GM23338 (cell line): Measurements from ENCODE around the gene OSBPL3. TPM values are rescaled to one million over a fixed set of nuclear protein-coding genes. Genes with fewer than 3 reads are reported as not detected.

Experiments
- ATAC-seq: fragments of 200-7000 bp; cut with Tn5 transposase; 3 replicates; pipeline ENCODE4 v1.9.1; 2020
- DNase-seq: peaks from one replicate; pipeline ENCODE4 v3.0.0-alpha.2; 2015; ENCODE audit warnings: low spot score
- H2AFZ ChIP-seq: fragments of 200-600 bp; sonication (generic); 2 replicates; pipeline ENCODE4 v1.8.0; 2016; ENCODE audit warnings: antibody characterized with exemption, mild to moderate bottlenecking, moderate library complexity
- H3F3A ChIP-seq: fragments of 200-600 bp; sonication (generic); replicated peaks from 2 replicates; pipeline ENCODE4 v1.8.0; 2017; ENCODE audit warnings: antibody characterized with exemption, mixed run types, low read depth
- H3K27ac ChIP-seq: fragments of 200-600 bp; sonication (generic); 2 replicates; pipeline ENCODE4 v1.6.1; 2016; ENCODE audit warnings: low read depth
- H3K27me3 ChIP-seq: fragments of 200-600 bp; sonication (generic); 2 replicates; pipeline ENCODE4 v1.8.0; 2016; ENCODE audit warnings: mild to moderate bottlenecking, mixed run types, moderate library complexity; ENCODE audit not compliant: insufficient read depth
- H3K36me3 ChIP-seq: fragments of 200-600 bp; sonication (generic); 2 replicates; pipeline ENCODE4 v1.8.0; 2016; ENCODE audit warnings: mild to moderate bottlenecking; ENCODE audit not compliant: insufficient read depth
- H3K4me1 ChIP-seq: fragments of 200-600 bp; sonication (generic); 2 replicates; pipeline ENCODE4 v1.8.0; 2016; ENCODE audit warnings: mild to moderate bottlenecking, moderate library complexity; ENCODE audit not compliant: insufficient read depth
- H3K4me2 ChIP-seq: fragments of 200-600 bp; sonication (generic); 2 replicates; pipeline ENCODE4 v1.7.1; 2017; ENCODE audit warnings: mixed run types
- H3K4me3 ChIP-seq: fragments of 200-600 bp; sonication (generic); 2 replicates; pipeline ENCODE4 v1.6.1; 2016; ENCODE audit warnings: mixed run types
- H3K79me2 ChIP-seq: fragments of 200-600 bp; sonication (generic); replicated peaks from 2 replicates; pipeline ENCODE4 v1.8.0; 2017; ENCODE audit warnings: mild to moderate bottlenecking; ENCODE audit not compliant: insufficient read depth
- H3K9me2 ChIP-seq: fragments of 200-600 bp; sonication (generic); 2 replicates; pipeline ENCODE4 v1.8.0; 2017; ENCODE audit not compliant: insufficient read depth
- H4K20me1 ChIP-seq: fragments of 200-600 bp; sonication (generic); replicated peaks from 2 replicates; pipeline ENCODE4 v1.8.0; 2017; ENCODE audit warnings: mild to moderate bottlenecking; ENCODE audit not compliant: insufficient read depth
- H3K27ac Mint-ChIP-seq: 2 replicates; pipeline ENCODE4 v1.8.0; 2020; ENCODE audit warnings: inconsistent platforms, mild to moderate bottlenecking, moderate library complexity, mixed read lengths
- H3K27me3 Mint-ChIP-seq: 3 replicates; pipeline ENCODE4 v1.8.0; 2022; ENCODE audit warnings: low read depth, mild to moderate bottlenecking, moderate library complexity, mixed read lengths, inconsistent platforms; ENCODE audit not compliant: insufficient read depth, poor library complexity
- H3K36me3 Mint-ChIP-seq: 3 replicates; pipeline ENCODE4 v1.8.0; 2021; ENCODE audit warnings: low read depth, mild to moderate bottlenecking, inconsistent platforms, moderate library complexity, mixed read lengths
- H3K4me1 Mint-ChIP-seq: 3 replicates; pipeline ENCODE4 v1.8.0; 2020; ENCODE audit warnings: mild to moderate bottlenecking, inconsistent platforms, mixed read lengths
- H3K4me3 Mint-ChIP-seq: 3 replicates; pipeline ENCODE4 v1.8.0; 2021; ENCODE audit warnings: moderate library complexity, mild to moderate bottlenecking, inconsistent platforms, mixed read lengths
- H3K9me3 Mint-ChIP-seq: 3 replicates; pipeline ENCODE4 v1.8.0; 2020; ENCODE audit warnings: moderate library complexity, mild to moderate bottlenecking, inconsistent platforms, mixed read lengths
- EZH2phosphoT487 ChIP-seq: fragments of 200-600 bp; sonication (generic); IDR thresholded peaks from one replicate; pipeline ENCODE4 v1.8.1; 2018; ENCODE audit warnings: antibody characterized with exemption; ENCODE audit not compliant: unreplicated experiment
- POLR2AphosphoS5 ChIP-seq: IDR thresholded peaks from 2 replicates; pipeline ENCODE4 v1.6.1; 2016; ENCODE audit warnings: antibody characterized with exemption, low read depth
- STAT1 ChIP-seq: IDR thresholded peaks from one replicate; pipeline ENCODE4 v1.6.1; 2016; ENCODE audit warnings: antibody characterized with exemption; ENCODE audit not compliant: unreplicated experiment
- ZNF114 ChIP-seq: fragments of 250-450 bp; sonication (Bioruptor Pico); IDR thresholded peaks from 2 replicates; pipeline ENCODE4 v1.5.0; 2020; ENCODE audit warnings: mild to moderate bottlenecking, moderate library complexity
- ZNF331 ChIP-seq: fragments of 250-450 bp; sonication (Bioruptor Pico); IDR thresholded peaks from 2 replicates; pipeline ENCODE4 v1.5.0; 2020; ENCODE audit warnings: low read depth, mild to moderate bottlenecking, moderate library complexity
- polyA plus RNA-seq: library from polyadenylated mRNA; unstranded; fragments of >200 nt; fragmentation: Nextera tagmentation; extraction: Ambion mirVana; gene quantifications from 2 replicates; pipeline ENCODE4 v1.2.1, GENCODE V29; 2016
- total RNA-seq: library from RNA; depleted of rRNA; stranded (reverse); fragments of >200 nt; shearing (Covaris generic); gene quantifications from 2 replicates; pipeline ENCODE4 v1.2.3, GENCODE V29; 2014
- TF ChIP-seq, protein P1 (sequence below): IDR thresholded peaks from one replicate; pipeline ENCODE4 v1.6.1; 2018; ENCODE audit warnings: antibody characterized with exemption; ENCODE audit not compliant: unreplicated experiment
- TF ChIP-seq, protein P2 (sequence below): fragments of 250-450 bp; sonication (Bioruptor Pico); IDR thresholded peaks from 2 replicates; pipeline ENCODE4 v1.5.0; 2020; ENCODE audit warnings: mild to moderate bottlenecking, moderate library complexity

The OSBPL3 gene
- total and polyA plus RNA-seq, 2 experiments from 2014 or later = 7.2 to 15.7 TPM

GRCh38 chr7:24991353-24991752 lies 11.4 kb upstream of the OSBPL3 start:
- Mint-ChIP-seq H3K4me3 (no peak overlapping the region), H3K27ac (no peak overlapping the region)
- no peak for DNase-seq

More at GRCh38 chr7:24991353-24991752, 11.4 kb upstream of the OSBPL3 start:
- TF ChIP-seq EZH2phosphoT487 (no peak), ZNF114 (CRISPR knock-in tag) (no peak), STAT1 (no peak), POLR2AphosphoS5 (no peak), ZNF331 (no peak)
- TF ChIP-seq, protein P1, sequence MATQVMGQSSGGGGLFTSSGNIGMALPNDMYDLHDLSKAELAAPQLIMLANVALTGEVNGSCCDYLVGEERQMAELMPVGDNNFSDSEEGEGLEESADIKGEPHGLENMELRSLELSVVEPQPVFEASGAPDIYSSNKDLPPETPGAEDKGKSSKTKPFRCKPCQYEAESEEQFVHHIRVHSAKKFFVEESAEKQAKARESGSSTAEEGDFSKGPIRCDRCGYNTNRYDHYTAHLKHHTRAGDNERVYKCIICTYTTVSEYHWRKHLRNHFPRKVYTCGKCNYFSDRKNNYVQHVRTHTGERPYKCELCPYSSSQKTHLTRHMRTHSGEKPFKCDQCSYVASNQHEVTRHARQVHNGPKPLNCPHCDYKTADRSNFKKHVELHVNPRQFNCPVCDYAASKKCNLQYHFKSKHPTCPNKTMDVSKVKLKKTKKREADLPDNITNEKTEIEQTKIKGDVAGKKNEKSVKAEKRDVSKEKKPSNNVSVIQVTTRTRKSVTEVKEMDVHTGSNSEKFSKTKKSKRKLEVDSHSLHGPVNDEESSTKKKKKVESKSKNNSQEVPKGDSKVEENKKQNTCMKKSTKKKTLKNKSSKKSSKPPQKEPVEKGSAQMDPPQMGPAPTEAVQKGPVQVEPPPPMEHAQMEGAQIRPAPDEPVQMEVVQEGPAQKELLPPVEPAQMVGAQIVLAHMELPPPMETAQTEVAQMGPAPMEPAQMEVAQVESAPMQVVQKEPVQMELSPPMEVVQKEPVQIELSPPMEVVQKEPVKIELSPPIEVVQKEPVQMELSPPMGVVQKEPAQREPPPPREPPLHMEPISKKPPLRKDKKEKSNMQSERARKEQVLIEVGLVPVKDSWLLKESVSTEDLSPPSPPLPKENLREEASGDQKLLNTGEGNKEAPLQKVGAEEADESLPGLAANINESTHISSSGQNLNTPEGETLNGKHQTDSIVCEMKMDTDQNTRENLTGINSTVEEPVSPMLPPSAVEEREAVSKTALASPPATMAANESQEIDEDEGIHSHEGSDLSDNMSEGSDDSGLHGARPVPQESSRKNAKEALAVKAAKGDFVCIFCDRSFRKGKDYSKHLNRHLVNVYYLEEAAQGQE = no peak
- TF ChIP-seq, protein P2, sequence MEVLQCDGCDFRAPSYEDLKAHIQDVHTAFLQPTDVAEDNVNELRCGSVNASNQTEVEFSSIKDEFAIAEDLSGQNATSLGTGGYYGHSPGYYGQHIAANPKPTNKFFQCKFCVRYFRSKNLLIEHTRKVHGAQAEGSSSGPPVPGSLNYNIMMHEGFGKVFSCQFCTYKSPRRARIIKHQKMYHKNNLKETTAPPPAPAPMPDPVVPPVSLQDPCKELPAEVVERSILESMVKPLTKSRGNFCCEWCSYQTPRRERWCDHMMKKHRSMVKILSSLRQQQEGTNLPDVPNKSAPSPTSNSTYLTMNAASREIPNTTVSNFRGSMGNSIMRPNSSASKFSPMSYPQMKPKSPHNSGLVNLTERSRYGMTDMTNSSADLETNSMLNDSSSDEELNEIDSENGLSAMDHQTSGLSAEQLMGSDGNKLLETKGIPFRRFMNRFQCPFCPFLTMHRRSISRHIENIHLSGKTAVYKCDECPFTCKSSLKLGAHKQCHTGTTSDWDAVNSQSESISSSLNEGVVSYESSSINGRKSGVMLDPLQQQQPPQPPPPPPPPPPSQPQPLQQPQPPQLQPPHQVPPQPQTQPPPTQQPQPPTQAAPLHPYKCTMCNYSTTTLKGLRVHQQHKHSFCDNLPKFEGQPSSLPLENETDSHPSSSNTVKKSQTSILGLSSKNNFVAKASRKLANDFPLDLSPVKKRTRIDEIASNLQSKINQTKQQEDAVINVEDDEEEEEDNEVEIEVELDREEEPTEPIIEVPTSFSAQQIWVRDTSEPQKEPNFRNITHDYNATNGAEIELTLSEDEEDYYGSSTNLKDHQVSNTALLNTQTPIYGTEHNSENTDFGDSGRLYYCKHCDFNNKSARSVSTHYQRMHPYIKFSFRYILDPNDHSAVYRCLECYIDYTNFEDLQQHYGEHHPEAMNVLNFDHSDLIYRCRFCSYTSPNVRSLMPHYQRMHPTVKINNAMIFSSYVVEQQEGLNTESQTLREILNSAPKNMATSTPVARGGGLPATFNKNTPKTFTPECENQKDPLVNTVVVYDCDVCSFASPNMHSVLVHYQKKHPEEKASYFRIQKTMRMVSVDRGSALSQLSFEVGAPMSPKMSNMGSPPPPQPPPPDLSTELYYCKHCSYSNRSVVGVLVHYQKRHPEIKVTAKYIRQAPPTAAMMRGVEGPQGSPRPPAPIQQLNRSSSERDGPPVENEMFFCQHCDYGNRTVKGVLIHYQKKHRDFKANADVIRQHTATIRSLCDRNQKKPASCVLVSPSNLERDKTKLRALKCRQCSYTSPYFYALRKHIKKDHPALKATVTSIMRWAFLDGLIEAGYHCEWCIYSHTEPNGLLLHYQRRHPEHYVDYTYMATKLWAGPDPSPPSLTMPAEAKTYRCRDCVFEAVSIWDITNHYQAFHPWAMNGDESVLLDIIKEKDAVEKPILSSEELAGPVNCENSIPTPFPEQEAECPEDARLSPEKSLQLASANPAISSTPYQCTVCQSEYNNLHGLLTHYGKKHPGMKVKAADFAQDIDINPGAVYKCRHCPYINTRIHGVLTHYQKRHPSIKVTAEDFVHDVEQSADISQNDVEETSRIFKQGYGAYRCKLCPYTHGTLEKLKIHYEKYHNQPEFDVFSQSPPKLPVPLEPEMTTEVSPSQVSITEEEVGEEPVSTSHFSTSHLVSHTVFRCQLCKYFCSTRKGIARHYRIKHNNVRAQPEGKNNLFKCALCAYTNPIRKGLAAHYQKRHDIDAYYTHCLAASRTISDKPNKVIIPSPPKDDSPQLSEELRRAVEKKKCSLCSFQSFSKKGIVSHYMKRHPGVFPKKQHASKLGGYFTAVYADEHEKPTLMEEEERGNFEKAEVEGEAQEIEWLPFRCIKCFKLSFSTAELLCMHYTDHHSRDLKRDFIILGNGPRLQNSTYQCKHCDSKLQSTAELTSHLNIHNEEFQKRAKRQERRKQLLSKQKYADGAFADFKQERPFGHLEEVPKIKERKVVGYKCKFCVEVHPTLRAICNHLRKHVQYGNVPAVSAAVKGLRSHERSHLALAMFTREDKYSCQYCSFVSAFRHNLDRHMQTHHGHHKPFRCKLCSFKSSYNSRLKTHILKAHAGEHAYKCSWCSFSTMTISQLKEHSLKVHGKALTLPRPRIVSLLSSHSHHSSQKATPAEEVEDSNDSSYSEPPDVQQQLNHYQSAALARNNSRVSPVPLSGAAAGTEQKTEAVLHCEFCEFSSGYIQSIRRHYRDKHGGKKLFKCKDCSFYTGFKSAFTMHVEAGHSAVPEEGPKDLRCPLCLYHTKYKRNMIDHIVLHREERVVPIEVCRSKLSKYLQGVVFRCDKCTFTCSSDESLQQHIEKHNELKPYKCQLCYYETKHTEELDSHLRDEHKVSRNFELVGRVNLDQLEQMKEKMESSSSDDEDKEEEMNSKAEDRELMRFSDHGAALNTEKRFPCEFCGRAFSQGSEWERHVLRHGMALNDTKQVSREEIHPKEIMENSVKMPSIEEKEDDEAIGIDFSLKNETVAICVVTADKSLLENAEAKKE = no peak
- Mint-ChIP-seq H3K36me3 (no peaks in the 10 kb centered on the region), H3K4me1 (no peaks in the 10 kb centered on the region), H3K9me3 (no peaks in the 10 kb centered on the region), H3K27me3 (no peaks in the 10 kb centered on the region)
- peaks cover 6% of the 10 kb centered on the region; the same call in 1 of the 2 replicates for H3K9me2 ChIP-seq
- H3K79me2 ChIP-seq = no peaks in the 10 kb centered on the region
- H3K4me3 ChIP-seq = no peak overlapping the region
- no peak overlapping the region for H2AFZ ChIP-seq
- no peak overlapping the region for H3K27ac ChIP-seq
- no peaks in the 10 kb centered on the region for H4K20me1 ChIP-seq
- no peaks in the 10 kb centered on the region for H3K4me1 ChIP-seq
- H3K4me2 ChIP-seq = no peak overlapping the region
- no peaks in the 10 kb centered on the region for H3K27me3 ChIP-seq
- no peak for ATAC-seq
- no peaks in the 10 kb centered on the region for H3K36me3 ChIP-seq
- no peaks in the 10 kb centered on the region for H3F3A ChIP-seq
